Stimulated activated CD8-positive, alpha-beta memory T cell treated with anti-CD3 and anti-CD28 coated beads, Interleukin-2, amount 100 ng/mL, for 1 hour (primary cell): ENCODE data around the gene EEA1.
"Not testable (repeated sequence)": the region's sequence is repeated elsewhere in the genome, so short reads cannot be mapped to it uniquely, and the experiment has no call there.

Experiments
- DNase-seq, 2 donors: peaks; one replicate each; pipeline ENCODE4 v3.0.0-alpha.2; 2020; ENCODE audit warnings: low read depth in 2 of 2

The EEA1 gene

GRCh38 chr12:92928962-92929915, at the start of gene EEA1:
Gene EEA1, minus strand, starts transcription at chr12:92929295. Its CDS starts 229 bp downstream, at chr12:92929066.
- peak; percentile 91 to 95 for DNase-seq

GRCh38 chr12:92978607-92979006, 49.5 kb upstream of the EEA1 start:
- no peak for DNase-seq

GRCh38 chr12:92977326-92977725, 48.2 kb upstream of the EEA1 start:
- no peak for DNase-seq

GRCh38 chr12:92974759-92975158, 45.7 kb upstream of the EEA1 start:
- DNase-seq: no peak

DNA sequence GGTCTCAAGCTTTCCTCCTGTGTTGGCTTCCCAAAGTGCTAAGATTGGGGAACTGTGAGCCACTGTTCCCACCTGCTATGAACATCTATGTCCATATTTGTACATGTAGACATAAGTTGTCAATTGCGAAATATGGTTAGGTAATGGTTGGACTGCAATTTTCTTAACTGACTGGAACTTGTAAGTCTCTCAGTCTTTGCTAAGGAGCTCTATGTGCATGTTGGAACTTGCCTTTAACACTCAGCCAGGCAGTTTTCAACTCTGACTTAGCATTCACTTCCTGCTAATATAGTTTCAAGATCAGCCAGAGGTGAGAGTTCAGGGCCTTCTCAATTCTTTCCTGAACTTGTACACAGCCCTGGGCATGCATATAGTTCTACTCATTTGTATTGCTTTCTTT, 44.5 kb upstream of the EEA1 start:
- no peak for DNase-seq

GRCh38 chr12:92971859-92972524, 42.9 kb upstream of the EEA1 start:
- DNase-seq: no peak

DNA sequence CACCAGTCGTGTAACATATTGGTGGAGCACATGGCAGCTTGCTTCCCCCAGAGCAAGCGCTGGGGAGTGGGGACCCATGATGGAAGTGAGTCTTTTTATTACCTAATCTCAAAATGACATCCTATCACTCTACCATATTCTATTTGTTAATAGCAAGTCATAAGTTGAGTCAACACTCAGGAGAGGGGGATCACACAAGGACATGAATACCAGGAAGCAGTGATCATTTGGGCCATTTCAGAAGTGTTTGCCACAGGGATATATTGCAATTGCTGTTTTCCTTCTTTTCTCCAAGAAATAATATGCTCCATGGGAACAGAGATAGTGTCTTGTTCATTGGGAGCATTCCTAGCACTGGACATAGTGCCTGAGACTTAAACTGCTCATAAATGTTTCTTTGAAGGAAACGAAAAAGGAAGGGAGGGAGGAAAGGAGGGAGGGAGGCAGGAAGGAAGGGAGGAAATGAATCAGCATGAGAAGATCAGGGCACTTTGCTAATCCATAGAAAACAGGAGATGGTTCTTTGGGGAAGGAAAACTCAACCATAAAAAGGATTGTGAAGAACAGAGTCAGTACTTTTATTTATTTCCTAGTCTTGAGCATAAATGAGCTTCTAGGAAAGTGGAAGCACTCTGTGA, 39.2 kb upstream of the EEA1 start:
- DNase-seq: no peak

DNA sequence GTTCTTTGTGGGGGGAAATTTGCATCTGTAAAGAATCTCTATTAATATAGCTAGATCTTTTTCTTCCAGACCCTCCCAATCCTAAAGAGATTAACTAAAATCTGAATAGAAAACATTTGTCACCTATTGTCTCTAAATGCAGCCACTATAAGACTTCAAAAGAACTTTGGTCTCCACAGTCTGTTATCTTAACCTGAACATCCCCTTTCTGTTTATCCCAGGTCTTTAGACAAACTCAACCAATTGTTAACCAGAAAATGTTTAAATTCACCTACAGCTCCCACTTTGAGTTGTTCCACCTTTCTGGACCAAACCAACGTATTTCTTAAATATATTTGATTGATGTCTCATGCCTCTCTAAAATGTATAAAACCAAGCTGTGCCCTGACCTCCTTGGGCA, 35.3 kb upstream of the EEA1 start:
- DNase-seq: not testable (repeated sequence)

GRCh38 chr12:92961949-92962348, 32.9 kb upstream of the EEA1 start:
- DNase-seq: no peak

- no peak for DNase-seq
Measured at GRCh38 chr12:92955997-92956663, 27.0 kb upstream of the EEA1 start.

DNA sequence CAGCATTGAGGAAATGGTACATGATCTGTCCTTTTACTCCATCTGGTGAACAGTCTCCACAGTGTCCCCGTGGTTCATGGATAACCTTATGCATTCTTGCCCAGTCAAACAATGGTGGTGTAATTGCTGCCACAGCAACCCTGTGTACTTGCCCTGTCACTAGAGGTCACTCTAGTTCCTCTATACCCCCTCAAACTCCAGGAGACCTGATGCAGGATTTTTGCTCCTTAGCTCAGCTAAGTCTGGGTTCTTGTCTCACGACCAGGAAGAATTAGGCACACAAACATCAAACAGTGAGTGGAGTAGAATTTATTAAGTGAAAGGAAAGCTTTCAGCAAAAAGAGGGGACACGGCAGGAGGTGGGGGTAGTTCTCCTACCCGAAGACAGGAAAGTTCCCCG, 24.7 kb upstream of the EEA1 start:
- DNase-seq: no peak

GRCh38 chr12:92952394-92952793, 23.3 kb upstream of the EEA1 start:
- no peak for DNase-seq

GRCh38 chr12:92951006-92951405, 21.9 kb upstream of the EEA1 start:
- DNase-seq: no peak

- no peak for DNase-seq
Measured at GRCh38 chr12:92950011-92950410, 20.9 kb upstream of the EEA1 start.

GRCh38 chr12:92949466-92949865, 20.4 kb upstream of the EEA1 start:
- no peak for DNase-seq

- no peak for DNase-seq
Measured at GRCh38 chr12:92947589-92948215, 18.6 kb upstream of the EEA1 start.

- DNase-seq: no peak
Measured at GRCh38 chr12:92945659-92946220, 16.6 kb upstream of the EEA1 start.

- DNase-seq: no peak
Measured at GRCh38 chr12:92943482-92944250, 14.6 kb upstream of the EEA1 start.

DNA sequence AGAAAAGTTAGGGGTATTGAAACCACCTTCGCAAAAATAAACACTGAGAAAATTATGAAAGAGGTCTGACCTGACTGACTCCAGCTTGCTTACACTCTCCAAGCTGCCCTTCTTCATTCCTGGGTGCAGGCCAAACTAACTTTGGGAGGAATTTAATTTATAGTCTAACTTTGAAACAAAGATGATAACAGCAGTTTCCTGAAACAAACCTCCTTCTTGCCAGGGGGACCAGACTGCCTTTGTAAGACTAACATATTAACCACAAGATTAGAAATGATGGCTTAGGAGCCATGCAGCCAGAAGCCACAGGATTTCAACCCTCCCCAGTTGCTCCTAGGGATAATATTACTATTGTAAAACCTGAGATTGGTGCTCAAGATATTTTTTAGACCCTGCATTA, 13.8 kb upstream of the EEA1 start:
- no peak for DNase-seq

DNA sequence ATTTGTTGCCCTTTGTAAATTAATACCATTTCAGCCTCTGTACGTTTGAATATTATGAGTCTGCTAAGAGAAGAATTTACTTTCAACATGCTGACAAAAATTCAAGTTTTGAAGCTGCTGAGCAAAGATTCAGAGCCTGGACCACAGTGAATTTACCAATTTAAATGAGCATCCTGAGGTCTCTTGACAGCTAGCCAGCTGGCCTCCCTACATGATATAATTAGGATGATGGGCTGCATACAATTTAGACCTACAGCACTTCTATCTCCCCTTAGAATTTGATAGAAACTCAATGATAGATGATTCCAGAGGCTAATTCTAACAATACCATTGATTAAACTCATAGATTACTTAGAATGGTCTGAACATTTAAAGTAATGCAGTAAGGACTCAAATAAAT, 10.0 kb upstream of the EEA1 start:
- no peak for DNase-seq
